SK-N-SH (cell line): ENCODE data around the gene BABAM1.

ENCODE experiments used
- CTCF ChIP-seq: fragments of 200-600 bp; sonication (generic); IDR thresholded peaks from 2 replicates; pipeline ENCODE4 v1.6.1; 2017; ENCODE audit warnings: antibody characterized with exemption, mild to moderate bottlenecking, moderate library complexity
- EZH2phosphoT487 ChIP-seq: fragments of 200-600 bp; sonication (generic); IDR thresholded peaks from 2 replicates; pipeline ENCODE4 v1.6.1; 2017; ENCODE audit warnings: low read depth, mixed run types, mild to moderate bottlenecking, antibody characterized with exemption, moderate library complexity, borderline replicate concordance
- FOSL2 ChIP-seq: IDR thresholded peaks from 2 replicates; pipeline ENCODE4 v1.4.0; 2012; ENCODE audit warnings: low read depth, mild to moderate bottlenecking, moderate library complexity, borderline replicate concordance
- NRF1 ChIP-seq: IDR thresholded peaks from 2 replicates; pipeline ENCODE4 v1.6.1; 2012; ENCODE audit warnings: low read depth, mild to moderate bottlenecking, low read length
- POLR2AphosphoS5 ChIP-seq: IDR thresholded peaks from 2 replicates; pipeline ENCODE4 v1.6.1; 2012; ENCODE audit warnings: low read depth, low read length
- RAD21 ChIP-seq: IDR thresholded peaks from 2 replicates; pipeline ENCODE4 v1.6.1; 2012; ENCODE audit warnings: mild to moderate bottlenecking, low read length
- TCF12 ChIP-seq: IDR thresholded peaks from 2 replicates; pipeline ENCODE4 v1.4.0; 2012
- TEAD4 ChIP-seq: IDR thresholded peaks from 2 replicates; pipeline ENCODE4 v1.4.0; 2012; ENCODE audit warnings: mild to moderate bottlenecking, borderline replicate concordance; ENCODE audit not compliant: insufficient read depth
- USF1 ChIP-seq: IDR thresholded peaks from 2 replicates; pipeline ENCODE4 v1.4.0; 2012; ENCODE audit warnings: low read depth, borderline replicate concordance
- TF ChIP-seq, protein P1 (sequence below): IDR thresholded peaks from 2 replicates; pipeline ENCODE4 v1.4.0; 2012; ENCODE audit warnings: low read depth

DNA sequence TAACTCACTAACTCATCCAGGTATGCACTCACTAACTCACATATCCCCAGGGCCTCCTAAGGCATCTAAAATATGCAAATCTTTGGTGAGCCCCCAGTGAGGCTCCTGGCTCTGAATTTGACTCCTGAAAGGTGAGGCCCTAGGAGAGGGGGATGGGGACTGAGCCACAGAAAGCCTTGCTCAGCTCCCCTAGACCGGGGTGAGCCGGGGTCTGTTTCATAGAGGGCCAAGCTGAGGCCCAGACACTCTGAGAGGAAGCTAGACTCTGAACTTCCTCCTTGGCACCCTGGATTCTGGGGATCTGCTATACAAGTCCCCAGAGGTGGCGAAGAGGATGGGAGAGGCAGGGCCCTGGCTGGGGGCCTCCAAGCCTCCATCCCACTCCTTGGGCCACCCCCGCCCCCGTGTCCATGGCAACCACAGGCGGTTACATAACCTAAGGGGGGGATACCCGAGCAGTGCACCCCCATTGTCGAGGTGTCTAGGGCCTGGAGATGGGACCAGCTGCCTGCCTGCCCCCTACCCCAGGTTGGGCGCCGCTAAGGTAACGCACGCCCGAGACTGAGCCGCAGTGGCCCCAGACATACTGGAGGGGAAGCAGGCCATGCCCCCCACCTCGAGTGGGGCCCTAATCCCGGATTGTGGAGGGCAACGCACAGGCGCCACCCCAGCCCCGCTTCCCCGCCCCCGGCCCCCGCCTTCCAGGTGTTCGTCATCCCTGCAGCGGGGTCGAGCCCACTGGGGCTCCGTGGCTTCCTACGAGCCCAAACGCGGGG lies 35.3 kb downstream of the BABAM1 start:
- TF ChIP-seq, protein P1, sequence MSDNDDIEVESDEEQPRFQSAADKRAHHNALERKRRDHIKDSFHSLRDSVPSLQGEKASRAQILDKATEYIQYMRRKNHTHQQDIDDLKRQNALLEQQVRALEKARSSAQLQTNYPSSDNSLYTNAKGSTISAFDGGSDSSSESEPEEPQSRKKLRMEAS: no peak
- TF ChIP-seq NRF1 (no peak), CTCF (no peak), USF1 (no peak), EZH2phosphoT487 (no peak), RAD21 (no peak), FOSL2 (no peak), POLR2AphosphoS5 (no peak), TEAD4 (no peak), TCF12 (no peak)
